Right lobe of liver (tissue), 4 donors: ENCODE measurements around the gene CDH4.

ENCODE experiments used
- CTCF ChIP-seq, 4 donors: fragments of 200-600 bp in 3 of 4; fragments of 450-650 bp in 1 of 4; IDR thresholded peaks; one replicate each; pipeline versions ENCODE4 v1.5.1 to v1.8.0; 2016 to 2022; ENCODE audit warnings: antibody characterized with exemption in 4 of 4, mild to moderate bottlenecking in 2 of 4
- POLR2A ChIP-seq: fragments of 450-650 bp; IDR thresholded peaks from one replicate; pipeline ENCODE4 v1.6.1; 2017; ENCODE audit warnings: antibody characterized with exemption, mild to moderate bottlenecking
- donor health status: DM: no; HTN: no; CAD: no.
- donor health status: DM: no; HTN: no; CAD: no.
- donor health status: DM: no; HTN: yes; CAD: no.

DNA sequence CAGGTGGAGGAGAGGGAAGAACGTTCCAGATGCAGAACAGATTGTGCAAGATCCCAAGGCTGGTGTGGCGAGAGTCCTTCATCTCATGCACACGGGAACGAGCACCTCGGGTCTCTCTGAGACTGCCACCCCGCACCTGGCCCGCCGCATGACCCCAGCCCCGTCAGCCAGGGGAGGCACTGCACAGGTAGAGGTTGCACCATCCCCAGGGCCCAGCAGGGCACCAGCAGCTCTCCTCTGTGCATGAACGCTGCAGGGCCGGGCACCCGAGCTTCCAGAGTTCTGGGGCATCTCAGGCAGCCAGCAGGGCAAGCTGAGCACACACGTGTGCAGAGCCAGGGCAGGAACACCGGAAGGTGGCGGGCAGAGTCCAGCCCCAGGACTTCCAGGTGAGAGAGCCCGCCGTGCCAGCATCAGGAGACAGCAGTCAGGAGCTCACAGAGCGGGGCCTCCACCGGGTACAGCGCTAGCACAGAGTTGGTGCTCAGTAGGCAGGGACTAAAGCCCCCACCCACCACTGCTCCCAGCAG is 620.4 kb downstream of the CDH4 start:
- TF ChIP-seq CTCF (IDR thresholded peaks at IDR 0.05) (no peak), POLR2A (no peak)
